Ramos (cell line): ENCODE results near the gene CDKN2A.

ENCODE experiments used
- in situ Hi-C: fragments of 300-500 bp; cut with MboI; formaldehyde crosslinking; loops from one replicate; pipeline ENCODE4 v1.14.3; 2022; ENCODE audit warnings: low sequenced_read_pairs; ENCODE audit not compliant: unreplicated experiment

The CDKN2A gene

GRCh38 chr9:21993893-21994555, at the start of gene CDKN2A:
CDKN2A (minus strand) TSS chr9:21994392.
- in situ Hi-C loops, result no loop called here

GRCh38 chr9:22043928-22044327, 49.7 kb upstream of the CDKN2A start:
- in situ Hi-C loops, result no loop called here

GRCh38 chr9:22041775-22042174, 47.6 kb upstream of the CDKN2A start:
- in situ Hi-C loops, result no loop called here

- in situ Hi-C loops, result no loop called here
Measured at GRCh38 chr9:22041344-22041743, 47.2 kb upstream of the CDKN2A start.

GRCh38 chr9:22040760-22041159, 46.6 kb upstream of the CDKN2A start:
- in situ Hi-C loops, result no loop called here

GRCh38 chr9:22039258-22039657, 45.1 kb upstream of the CDKN2A start:
- in situ Hi-C loops, result no loop called here

GRCh38 chr9:22037954-22038690, 43.9 kb upstream of the CDKN2A start:
- in situ Hi-C loops, result no loop called here

- in situ Hi-C loops, result no loop called here
Measured at GRCh38 chr9:22036866-22037626, 42.9 kb upstream of the CDKN2A start.

- in situ Hi-C loops, result no loop called here
Measured at GRCh38 chr9:22035591-22036011, 41.4 kb upstream of the CDKN2A start.

- in situ Hi-C loops, result no loop called here
Measured at GRCh38 chr9:22033012-22033630, 38.9 kb upstream of the CDKN2A start.

GRCh38 chr9:22031655-22032411, 37.6 kb upstream of the CDKN2A start:
- in situ Hi-C loops, result no loop called here

- in situ Hi-C loops, result no loop called here
Measured at GRCh38 chr9:22030101-22030598, 36.0 kb upstream of the CDKN2A start.

- in situ Hi-C loops, result no loop called here
Measured at GRCh38 chr9:22029231-22029630, 35.0 kb upstream of the CDKN2A start.

- in situ Hi-C loops, result no loop called here
Measured at GRCh38 chr9:22028394-22028793, 34.2 kb upstream of the CDKN2A start.

- in situ Hi-C loops, result no loop called here
Measured at GRCh38 chr9:22026696-22027095, 32.5 kb upstream of the CDKN2A start.

GRCh38 chr9:22022396-22022795, 28.2 kb upstream of the CDKN2A start:
- in situ Hi-C loops, result no loop called here

GRCh38 chr9:22010866-22011625, 16.9 kb upstream of the CDKN2A start:
- in situ Hi-C loops, result no loop called here

GRCh38 chr9:22009506-22009867, 15.3 kb upstream of the CDKN2A start:
- in situ Hi-C loops, result loop anchor here (10.0 kb wide), 1 partner anchor 195 kb away; no protein-coding TSS in a partner anchor
